GM12878 (cell line): ENCODE data around the gene BLACAT1. TPM values are rescaled to one million over a fixed set of nuclear protein-coding genes. Genes with fewer than 3 reads are reported as not detected.

Source experiments
- ATAC-seq: fragments of 200-7000 bp; cut with Tn5 transposase; 3 replicates; pipeline ENCODE4 v1.9.1; 2020; ENCODE audit warnings: mild to moderate bottlenecking, moderate library complexity
- BruUV-seq: library from RNA; stranded (reverse); fragments of 400-500 nt; replicated peaks from 2 replicates; lab custom pipeline; 2021; lab: Mats Ljungman, UMichigan
- CTCF ChIA-PET: fragments of 300-600 bp; sonication (Branson Sonifier 250); formaldehyde crosslinking; extraction: SDS; loops from one replicate; lab custom pipeline; 2021; ENCODE audit warnings: inconsistent platforms; lab: Yijun Ruan, JAX
- POLR2A ChIA-PET: fragments of 350-600 bp; formaldehyde crosslinking; extraction: SDS; loops from one replicate; lab custom pipeline; 2021; ENCODE audit warnings: inconsistent platforms; lab: Charles Lee
- RAD21 ChIA-PET: fragments of 300-600 bp; sonication (Branson Sonifier 250); formaldehyde crosslinking; loops from one replicate; lab custom pipeline; 2023; ENCODE audit warnings: antibody characterized with exemption; ENCODE audit not compliant: unreplicated experiment; lab: Charles Lee
- SMC1A ChIA-PET: fragments of 300-600 bp; sonication (Branson Sonifier 250); formaldehyde crosslinking; loops from one replicate; lab custom pipeline; 2023; ENCODE audit not compliant: unreplicated experiment, uncharacterized antibody; lab: Charles Lee
- DNase-seq: peaks from one replicate; pipeline ENCODE4 v3.0.0-alpha.2; 2011; ENCODE audit warnings: low read depth, low spot score
- FAIRE-seq: peaks from 3 replicates; lab custom pipeline; 2011; peaks lifted over from hg19 to GRCh38; lab: Jason Lieb, UNC
- H2AFZ ChIP-seq: 2 replicates; pipeline ENCODE4 v1.6.0; 2011; ENCODE audit warnings: low read depth, low read length, control low read depth; ENCODE audit not compliant: control insufficient read depth
- H3K27ac ChIP-seq: 2 replicates; pipeline ENCODE4 v1.5.1; 2011; ENCODE audit warnings: control low read depth; ENCODE audit not compliant: control insufficient read depth, insufficient read depth
- H3K27me3 ChIP-seq, 2 experiments: replicated peaks in 1 of 2; 2 replicates each; pipeline versions ENCODE4 v1.6.0 to v1.6.1; 2011; ENCODE audit warnings: low read length in 1 of 2; ENCODE audit not compliant: control insufficient read depth in 2 of 2, insufficient read depth in 2 of 2
- H3K36me3 ChIP-seq, 2 experiments: 2 replicates each; pipeline ENCODE4 v1.5.1; 2011; ENCODE audit warnings: low read length in 1 of 2; ENCODE audit not compliant: control insufficient read depth in 2 of 2, insufficient read depth in 2 of 2
- H3K4me1 ChIP-seq: 2 replicates; pipeline ENCODE4 v1.6.1; 2011; ENCODE audit warnings: mild to moderate bottlenecking, low read length, moderate library complexity, mixed read lengths; ENCODE audit not compliant: control insufficient read depth, insufficient read depth
- H3K4me2 ChIP-seq: 2 replicates; pipeline ENCODE4 v1.6.0; 2011; ENCODE audit warnings: control low read depth; ENCODE audit not compliant: control insufficient read depth, insufficient read depth
- H3K4me3 ChIP-seq: fragments of 200-600 bp; sonication (generic); 2 replicates; pipeline ENCODE4 v1.5.1; 2016
- H3K79me2 ChIP-seq: 2 replicates; pipeline ENCODE4 v1.6.0; 2011; ENCODE audit warnings: low read length; ENCODE audit not compliant: control insufficient read depth, insufficient read depth
- H3K9ac ChIP-seq: 2 replicates; pipeline ENCODE4 v1.8.0; 2011; ENCODE audit warnings: low read length, control low read depth, mixed read lengths; ENCODE audit not compliant: control insufficient read depth, insufficient read depth
- H3K9me3 ChIP-seq: replicated peaks from 3 replicates; pipeline ENCODE4 v1.5.1; 2011; ENCODE audit warnings: mild to moderate bottlenecking, low read length; ENCODE audit not compliant: control insufficient read depth, insufficient read depth
- H4K20me1 ChIP-seq: 2 replicates; pipeline ENCODE4 v1.6.0; 2011; ENCODE audit not compliant: control insufficient read depth, insufficient read depth
- ATF3 ChIP-seq: IDR thresholded peaks from 2 replicates; pipeline ENCODE4 v1.6.1; 2011; ENCODE audit warnings: low read depth, mild to moderate bottlenecking, low read length, moderate library complexity, borderline replicate concordance; ENCODE audit errors: extremely low read depth
- CHD4 ChIP-seq: fragments of 200-600 bp; sonication (generic); IDR thresholded peaks from 2 replicates; pipeline ENCODE4 v1.6.1; 2016; ENCODE audit warnings: mild to moderate bottlenecking
- EZH2 ChIP-seq: IDR thresholded peaks from 2 replicates; pipeline ENCODE4 v1.6.1; 2012; ENCODE audit warnings: low read depth, mild to moderate bottlenecking, control low read depth, inconsistent platforms, low read length, borderline replicate concordance; ENCODE audit not compliant: control insufficient read depth
- SPI1 ChIP-seq: IDR thresholded peaks from 2 replicates; pipeline ENCODE4 v1.6.1; 2011; ENCODE audit warnings: low read depth, mild to moderate bottlenecking, low read length, moderate library complexity, borderline replicate concordance; ENCODE audit not compliant: insufficient read depth
- SUPT20H ChIP-seq: IDR thresholded peaks from 2 replicates; pipeline ENCODE4 v1.6.1; 2011; ENCODE audit warnings: low read depth, mild to moderate bottlenecking, low read length, moderate library complexity, borderline replicate concordance; ENCODE audit not compliant: control insufficient read depth
- WGBS: methylation state at CpG from one replicate; pipeline ENCODE4 v1.1.6; 2016; ENCODE audit warnings: low lambda C conversion rate; ENCODE audit not compliant: insufficient replicate concordance, insufficient coverage; ENCODE audit errors: missing lambda C conversion rate; 5-methylcytosine and 5-hydroxymethylcytosine counted together
- in situ Hi-C: fragments of 300-500 bp; cut with MboI; formaldehyde crosslinking; loops from 9 replicates; pipeline ENCODE4 v1.14.3; 2018; ENCODE audit warnings: mixed read lengths
- intact Hi-C: fragments of 100-400 bp; cut with micrococcal nuclease; formaldehyde crosslinking; loops from one replicate; pipeline ENCODE4 v1.14.2; 2022; ENCODE audit not compliant: unreplicated experiment
- polyA plus RNA-seq, 11 experiments: library from polyadenylated mRNA; depleted of rRNA in 4 of 11; unstranded in 6 of 11; stranded (reverse) in 5 of 11; fragments of >200 nt; fragmentation: Nextera tagmentation in 4 of 11; fragmentation: Illumina TruSeq in 1 of 11; extraction: Ambion mirVana in 4 of 11; extraction: Trizol in 1 of 11; gene quantifications; 1 replicate in 1 of 11; 2 replicates in 10 of 11; pipeline versions ENCODE4 v1.2.1 to v1.2.3, GENCODE V29; 2011 to 2016; ENCODE audit warnings: inconsistent platforms in 2 of 11, missing spikeins in 2 of 11, low read depth in 1 of 11
- total RNA-seq, 4 experiments: library from RNA; depleted of rRNA in 3 of 4; stranded (reverse); fragments of >200 nt in 3 of 4; fragmentation: Illumina TruSeq in 1 of 4; extraction: Trizol in 1 of 4; gene quantifications; 2 replicates each; pipeline versions ENCODE4 v1.2.1 to v1.2.3, GENCODE V29; 2013 to 2021

BLACAT1 gene
- total and polyA plus RNA-seq, 10 of the 15 experiments (the other 5 are each of a cell fraction or from before 2014, with no cell fraction given), result 0.04 to 1.6 (median 0.15) TPM; not detected in 1

GRCh38 chr1:205456868-205457745 is 1.3 kb upstream of the BLACAT1 start:
- DNase-seq (no peak), ATAC-seq (no peak), FAIRE-seq (no peak)
- POLR2A ChIA-PET, result interaction anchor here (0.5 to 2.0 kb wide), 2 partner anchors 21 to 23 kb away, joined by 3 to 4 read pairs; no protein-coding TSS in a partner anchor
- TF ChIP-seq EZH2 (no peak), SUPT20H (no peak), ATF3 (no peak), SPI1 (no peak), CHD4 (no peak)
- no peaks in the 10 kb centered on the region for H3K9me3 ChIP-seq
- H3K36me3 ChIP-seq, result no peaks in the 10 kb centered on the region
- peaks cover 17 to 20% of the 10 kb centered on the region in 2 experiments for H3K27me3 ChIP-seq
- no peaks in the 10 kb centered on the region for H3K79me2 ChIP-seq
- WGBS, result 4% methylated on average over 26 of the region's 74 CpGs
- no peak overlapping the region for H3K27ac ChIP-seq
- RAD21 ChIA-PET, result interaction anchor here (2.0 kb wide), 1 partner anchor 29 kb away, joined by 9 read pairs; no protein-coding TSS in a partner anchor
- H3K4me1 ChIP-seq, result no peaks in the 10 kb centered on the region
- H3K9ac ChIP-seq, result no peak overlapping the region
- H2AFZ ChIP-seq, result no peak overlapping the region
- CTCF ChIA-PET, result no interaction called here
- H3K4me3 ChIP-seq, result no peak overlapping the region
- H4K20me1 ChIP-seq, result no peaks in the 10 kb centered on the region; the same call in 1 of the 2 replicates
- in situ Hi-C loops (no loop called here), intact Hi-C loops (no loop called here)
- H3K4me2 ChIP-seq, result no peak overlapping the region
- no TSS peak for BruUV-seq
- SMC1A ChIA-PET, result interaction anchor here (1.3 kb wide), 1 partner anchor 16 kb away, joined by 5 read pairs; no protein-coding TSS in a partner anchor
